Stimulated activated CD8-positive, alpha-beta memory T cell treated with anti-CD3 and anti-CD28 coated beads, Interleukin-7, amount 100 ng/mL, for 24 hours (primary cell): ENCODE results near the gene COASY.
A peak's percentile ranks its signal among the peaks of the same experiment; 100 is the strongest.
"Not testable (repeated sequence)": the region's sequence is repeated elsewhere in the genome, so short reads cannot be mapped to it uniquely, and the experiment has no call there.

ENCODE experiments used
- DNase-seq: peaks from one replicate; pipeline ENCODE4 v3.0.0-alpha.2; 2020; ENCODE audit warnings: low read depth

COASY gene

DNA sequence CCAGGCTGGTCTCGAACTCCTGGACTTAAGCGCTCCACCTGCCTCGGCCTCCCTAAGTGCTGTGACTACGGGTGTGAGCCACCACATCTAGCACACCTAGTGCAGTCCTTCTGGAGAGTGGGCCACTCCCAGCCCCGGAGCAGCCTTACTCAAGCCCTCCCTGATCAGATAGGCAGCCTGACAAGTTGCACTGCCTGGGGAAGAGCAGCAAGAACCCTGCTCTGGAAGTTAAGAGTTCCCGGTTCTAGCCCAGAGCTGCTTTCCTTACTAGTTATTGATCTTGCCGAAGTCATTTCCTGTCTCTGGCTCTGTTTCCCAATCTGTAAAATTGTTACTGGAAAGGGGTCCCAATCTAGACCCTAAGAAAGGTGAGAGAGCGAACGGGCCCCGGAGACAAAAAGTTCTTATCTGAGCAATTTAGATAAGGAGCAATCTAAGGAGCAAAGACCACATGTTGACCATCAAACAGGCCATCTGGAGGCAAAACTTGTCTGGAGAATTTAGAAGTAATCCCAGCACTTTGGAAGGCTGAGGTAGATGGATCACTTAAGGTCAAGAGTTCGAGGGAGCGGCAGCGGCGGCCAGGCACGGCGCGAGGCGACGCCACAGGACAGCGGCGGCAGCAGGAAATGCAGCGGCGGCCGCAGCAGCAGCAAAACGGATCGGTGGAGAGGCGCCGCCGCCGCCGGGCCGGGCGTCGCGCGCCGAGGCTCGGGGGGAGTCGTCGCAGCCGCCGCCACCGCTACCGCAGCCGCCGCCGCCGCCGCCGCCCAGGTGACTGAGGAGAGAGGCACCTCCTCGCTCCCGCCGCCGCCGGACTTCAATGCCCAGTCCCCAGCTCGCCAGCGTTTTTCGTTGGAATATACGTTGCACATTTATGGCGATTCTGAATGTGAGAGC, 30.2 kb upstream of the COASY start:
- DNase-seq: no peak

- no peak for DNase-seq
Observed at GRCh38 chr17:42535155-42536047, 26.5 kb upstream of the COASY start.

GRCh38 chr17:42536048-42536371, 25.9 kb upstream of the COASY start, which contains the start of gene NAGLU:
TSS of gene NAGLU (plus strand) at chr17:42536241. CDS start at chr17:42536273, 32 bp downstream.
- DNase-seq: peak; percentile 67

- DNase-seq: peak; percentile 40
Observed at GRCh38 chr17:42536372-42537155, 25.4 kb upstream of the COASY start.

DNA sequence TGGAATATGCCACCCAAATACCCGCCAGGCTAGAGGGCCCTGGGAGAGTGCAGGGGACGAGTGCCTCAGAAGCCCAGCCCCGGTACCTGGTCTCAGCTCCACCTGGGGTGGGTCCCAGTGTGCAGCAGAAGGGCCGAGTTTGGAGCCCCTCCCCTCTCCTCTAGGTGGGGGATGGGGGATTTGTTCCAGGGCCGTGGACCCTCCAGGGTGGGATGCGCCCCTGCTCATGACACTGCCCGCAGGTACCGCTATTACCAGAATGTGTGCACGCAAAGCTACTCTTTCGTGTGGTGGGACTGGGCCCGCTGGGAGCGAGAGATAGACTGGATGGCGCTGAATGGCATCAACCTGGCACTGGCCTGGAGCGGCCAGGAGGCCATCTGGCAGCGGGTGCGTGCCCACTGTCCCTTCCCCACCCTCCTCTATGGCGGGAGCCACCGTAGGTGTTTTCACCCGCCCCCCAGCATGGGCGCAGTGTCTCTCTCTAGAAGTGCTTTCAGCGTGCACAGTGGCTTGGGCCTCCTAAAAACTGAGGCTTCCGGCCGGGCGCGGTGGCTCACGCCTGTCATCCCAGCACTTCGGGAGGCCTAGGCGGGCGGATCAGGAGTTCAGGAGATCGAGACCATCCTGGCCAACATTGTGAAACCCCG, 24.7 kb upstream of the COASY start:
- DNase-seq: no peak

- no peak for DNase-seq
Observed at GRCh38 chr17:42537826-42538451, 24.0 kb upstream of the COASY start.

DNA sequence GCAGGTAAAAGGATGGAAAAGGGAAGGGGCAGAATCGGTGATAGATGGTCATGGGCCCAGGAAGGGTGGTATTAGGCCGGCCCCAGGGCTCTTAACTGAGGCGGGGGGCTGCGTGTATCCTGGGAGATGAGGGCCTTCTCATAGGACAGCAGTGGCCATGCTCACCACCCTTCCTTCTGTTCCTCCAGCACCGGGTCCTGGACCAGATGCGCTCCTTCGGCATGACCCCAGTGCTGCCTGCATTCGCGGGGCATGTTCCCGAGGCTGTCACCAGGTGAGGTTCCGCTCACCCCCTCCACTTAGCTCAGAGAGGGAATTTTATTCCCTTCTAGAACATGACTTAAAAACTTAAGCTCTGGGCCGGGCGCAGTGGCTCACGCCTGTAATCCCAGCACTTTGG, 23.5 kb upstream of the COASY start:
- no peak for DNase-seq

- not testable (repeated sequence) for DNase-seq
Observed at GRCh38 chr17:42540558-42540957, 21.4 kb upstream of the COASY start.

DNA sequence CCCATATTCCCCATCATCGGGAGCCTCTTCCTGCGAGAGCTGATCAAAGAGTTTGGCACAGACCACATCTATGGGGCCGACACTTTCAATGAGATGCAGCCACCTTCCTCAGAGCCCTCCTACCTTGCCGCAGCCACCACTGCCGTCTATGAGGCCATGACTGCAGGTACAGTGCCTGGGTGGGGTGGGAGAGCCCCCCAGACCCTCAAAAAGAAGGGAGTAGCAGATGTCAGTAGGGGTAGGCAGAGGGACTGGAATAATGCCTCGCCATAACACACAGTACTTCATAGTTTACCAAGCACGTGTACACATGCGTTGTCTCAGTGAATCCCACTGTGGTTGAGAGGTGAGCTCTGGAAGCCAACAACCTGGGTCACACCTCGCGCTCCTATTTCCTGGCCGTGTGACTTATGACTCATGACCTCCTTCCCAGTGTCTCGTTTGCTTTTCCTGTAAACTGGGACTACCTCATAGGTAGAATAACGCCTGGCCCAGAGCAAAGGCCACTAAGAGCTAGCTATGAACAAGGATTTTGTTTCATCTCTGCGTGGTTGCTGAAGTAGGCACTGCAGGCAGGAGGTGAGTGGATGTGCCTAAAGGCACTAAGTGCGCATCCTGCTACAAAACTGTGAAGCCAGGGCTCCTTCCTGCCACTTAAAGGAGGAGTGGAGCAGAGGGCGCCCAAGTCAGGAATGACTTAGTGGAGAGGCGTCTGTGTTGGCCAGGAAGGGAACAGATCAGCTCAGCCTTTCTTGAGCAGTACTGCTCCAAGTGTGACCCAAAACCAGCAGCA, 20.7 kb upstream of the COASY start:
- DNase-seq: no peak

DNA sequence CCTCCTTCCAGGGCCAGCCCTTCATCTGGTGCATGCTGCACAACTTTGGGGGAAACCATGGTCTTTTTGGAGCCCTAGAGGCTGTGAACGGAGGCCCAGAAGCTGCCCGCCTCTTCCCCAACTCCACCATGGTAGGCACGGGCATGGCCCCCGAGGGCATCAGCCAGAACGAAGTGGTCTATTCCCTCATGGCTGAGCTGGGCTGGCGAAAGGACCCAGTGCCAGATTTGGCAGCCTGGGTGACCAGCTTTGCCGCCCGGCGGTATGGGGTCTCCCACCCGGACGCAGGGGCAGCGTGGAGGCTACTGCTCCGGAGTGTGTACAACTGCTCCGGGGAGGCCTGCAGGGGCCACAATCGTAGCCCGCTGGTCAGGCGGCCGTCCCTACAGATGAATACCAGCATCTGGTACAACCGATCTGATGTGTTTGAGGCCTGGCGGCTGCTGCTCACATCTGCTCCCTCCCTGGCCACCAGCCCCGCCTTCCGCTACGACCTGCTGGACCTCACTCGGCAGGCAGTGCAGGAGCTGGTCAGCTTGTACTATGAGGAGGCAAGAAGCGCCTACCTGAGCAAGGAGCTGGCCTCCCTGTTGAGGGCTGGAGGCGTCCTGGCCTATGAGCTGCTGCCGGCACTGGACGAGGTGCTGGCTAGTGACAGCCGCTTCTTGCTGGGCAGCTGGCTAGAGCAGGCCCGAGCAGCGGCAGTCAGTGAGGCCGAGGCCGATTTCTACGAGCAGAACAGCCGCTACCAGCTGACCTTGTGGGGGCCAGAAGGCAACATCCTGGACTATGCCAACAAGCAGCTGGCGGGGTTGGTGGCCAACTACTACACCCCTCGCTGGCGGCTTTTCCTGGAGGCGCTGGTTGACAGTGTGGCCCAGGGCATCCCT, 18.5 kb upstream of the COASY start:
- DNase-seq: no peak

GRCh38 chr17:42544874-42545283, 17.1 kb upstream of the COASY start:
- no peak for DNase-seq

- not testable (repeated sequence) for DNase-seq
Observed at GRCh38 chr17:42545755-42546505, 16.0 kb upstream of the COASY start.

GRCh38 chr17:42547001-42547461, 14.9 kb upstream of the COASY start:
- no peak for DNase-seq

DNA sequence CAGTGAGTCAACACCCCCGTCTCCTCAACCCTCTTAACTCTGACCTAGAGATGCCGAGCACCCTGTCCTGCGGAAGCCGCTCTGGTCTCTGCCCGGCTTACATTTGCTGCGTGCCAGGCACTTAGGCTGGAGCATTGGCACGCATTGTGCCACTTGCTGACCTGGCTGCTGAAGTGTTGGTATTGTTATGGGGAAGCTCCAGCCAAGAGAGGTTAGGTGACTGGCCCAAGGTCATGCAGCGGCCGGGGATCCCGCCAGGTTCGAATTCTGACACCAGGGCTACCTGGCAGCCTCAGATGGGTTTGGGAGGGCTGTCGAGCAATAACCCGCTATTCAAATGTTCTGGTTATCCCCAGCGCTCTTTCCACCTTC, 14.3 kb upstream of the COASY start:
- DNase-seq: no peak

- DNase-seq: peak; percentile 63
Observed at GRCh38 chr17:42548070-42548837, 13.7 kb upstream of the COASY start.

GRCh38 chr17:42548993-42549755, 12.8 kb upstream of the COASY start:
- DNase-seq: no peak

GRCh38 chr17:42552736-42553135, 9.2 kb upstream of the COASY start, which contains the start of gene HSD17B1:
TSS of gene HSD17B1 (plus strand) at chr17:42552923. CDS start at chr17:42552934, 11 bp downstream.
- not testable (repeated sequence) for DNase-seq
